H1 (cell line): ENCODE results near the gene GRID1. TPM values are rescaled to one million over a fixed set of nuclear protein-coding genes. Genes with fewer than 3 reads are reported as not detected.

ENCODE experiments used
- CTCF ChIA-PET: fragments of 300-600 bp; sonication (Branson Sonifier 250); formaldehyde crosslinking; loops from one replicate; lab custom pipeline; 2021; ENCODE audit not compliant: partially characterized antibody; lab: Charles Lee
- POLR2A ChIA-PET: fragments of 300-600 bp; sonication (Branson Sonifier 250); formaldehyde crosslinking; loops from one replicate; lab custom pipeline; 2021; ENCODE audit warnings: inconsistent platforms; ENCODE audit not compliant: partially characterized antibody; lab: Charles Lee
- DNase-seq, 2 experiments: peaks; one replicate each; pipeline versions ENCODE4 v3.0.0 to v3.0.0-alpha.2; 2010 to 2022; ENCODE audit warnings: low spot score in 2 of 2, low read depth in 1 of 2, mixed read lengths in 1 of 2
- FAIRE-seq: peaks from 2 replicates; lab custom pipeline; 2011; peaks lifted over from hg19 to GRCh38; lab: Jason Lieb, UNC
- H2AFZ ChIP-seq: 2 replicates; pipeline ENCODE4 v1.8.1; 2012; ENCODE audit warnings: low read length, inconsistent platforms
- H2AK5ac ChIP-seq: 2 replicates; pipeline ENCODE4 v1.6.1; 2013; ENCODE audit warnings: low read depth, low read length
- H2BK120ac ChIP-seq: replicated peaks from 2 replicates; pipeline ENCODE3; 2013; ENCODE audit warnings: low read depth, low read length, inconsistent platforms
- H2BK12ac ChIP-seq: 2 replicates; pipeline ENCODE4 v1.6.1; 2013; ENCODE audit warnings: low read depth, low read length
- H2BK15ac ChIP-seq: 2 replicates; pipeline ENCODE4 v1.6.1; 2013; ENCODE audit warnings: low read length
- H2BK20ac ChIP-seq: 2 replicates; pipeline ENCODE4 v1.6.1; 2013; ENCODE audit warnings: low read length
- H2BK5ac ChIP-seq: 2 replicates; pipeline ENCODE4 v1.6.1; 2013; ENCODE audit warnings: low read depth, low read length
- H3K14ac ChIP-seq: 2 replicates; pipeline ENCODE4 v1.6.1; 2013; ENCODE audit warnings: inconsistent platforms; ENCODE audit not compliant: insufficient read length
- H3K18ac ChIP-seq: 2 replicates; pipeline ENCODE4 v1.6.1; 2013; ENCODE audit warnings: low read length; ENCODE audit errors: extremely low read depth
- H3K23ac ChIP-seq: 2 replicates; pipeline ENCODE4 v1.6.1; 2013; ENCODE audit warnings: inconsistent platforms; ENCODE audit not compliant: insufficient read length
- H3K23me2 ChIP-seq: 2 replicates; pipeline ENCODE4 v1.6.1; 2013; ENCODE audit warnings: low read depth, low read length
- H3K27ac ChIP-seq: 2 replicates; pipeline ENCODE4 v1.6.1; 2011; ENCODE audit warnings: low read depth, low read length, inconsistent platforms
- H3K27me3 ChIP-seq, 4 experiments: replicated peaks in 1 of 4; 1 replicate in 1 of 4; 2 replicates in 3 of 4; pipeline versions ENCODE4 v1.6.1 to v1.8.1; 2011 to 2013; ENCODE audit warnings: low read length in 3 of 4, mild to moderate bottlenecking in 3 of 4, inconsistent platforms in 2 of 4, mixed read lengths in 2 of 4, moderate library complexity in 1 of 4; ENCODE audit not compliant: control insufficient read depth in 3 of 4, insufficient read depth in 3 of 4; ENCODE audit errors: extremely low read depth in 1 of 4
- H3K36me3 ChIP-seq, 4 experiments: 2 replicates each; pipeline versions ENCODE4 v1.6.1 to v1.8.1; 2011 to 2013; ENCODE audit warnings: mild to moderate bottlenecking in 4 of 4, low read length in 3 of 4, moderate library complexity in 2 of 4, control low read depth in 1 of 4, inconsistent platforms in 1 of 4; ENCODE audit not compliant: insufficient read depth in 4 of 4, control insufficient read depth in 2 of 4
- H3K4ac ChIP-seq: replicated peaks from 2 replicates; pipeline ENCODE3; 2013; ENCODE audit warnings: low read length, low read depth, mixed read lengths, inconsistent platforms; ENCODE audit not compliant: insufficient read length
- H3K4me1 ChIP-seq, 4 experiments: replicated peaks in 1 of 4; 1 replicate in 1 of 4; 2 replicates in 3 of 4; pipeline versions ENCODE4 v1.6.1 to v1.8.1; 2011 to 2013; ENCODE audit warnings: low read length in 3 of 4, inconsistent platforms in 2 of 4, mixed read lengths in 1 of 4; ENCODE audit not compliant: insufficient read depth in 4 of 4, control insufficient read depth in 3 of 4
- H3K4me2 ChIP-seq, 2 experiments: 2 replicates each; pipeline versions ENCODE4 v1.6.1 to v1.8.1; 2011 to 2013; ENCODE audit warnings: low read depth in 2 of 2, low read length in 2 of 2, control low read depth in 1 of 2, inconsistent platforms in 1 of 2, mild to moderate bottlenecking in 1 of 2; ENCODE audit not compliant: insufficient read depth in 1 of 2
- H3K4me3 ChIP-seq, 4 experiments: fragments of 200-600, 300-600 bp in 1 of 4; sonication (generic), shearing (Covaris generic), sonication (Bioruptor Twin) in 1 of 4; 2 replicates each; pipeline versions ENCODE4 v1.5.1 to v1.8.1; 2011 to 2016; ENCODE audit warnings: low read length in 4 of 4, low read depth in 3 of 4, control low read depth in 2 of 4, inconsistent platforms in 2 of 4, mild to moderate bottlenecking in 2 of 4, mixed read lengths in 1 of 4, moderate library complexity in 1 of 4; ENCODE audit not compliant: insufficient read depth in 2 of 4; ENCODE audit errors: extremely low read depth in 1 of 4
- H3K56ac ChIP-seq: replicated peaks from 2 replicates; pipeline ENCODE3; 2013; ENCODE audit warnings: low read depth, mild to moderate bottlenecking, mixed read lengths, low read length, inconsistent platforms; ENCODE audit not compliant: insufficient read length
- H3K79me1 ChIP-seq: 2 replicates; pipeline ENCODE4 v1.6.1; 2013; ENCODE audit warnings: low read depth, low read length, control low read depth
- H3K79me2 ChIP-seq, 2 experiments: 2 replicates each; pipeline versions ENCODE4 v1.6.1 to v1.8.1; 2012 to 2013; ENCODE audit warnings: low read length in 2 of 2, mild to moderate bottlenecking in 2 of 2, inconsistent platforms in 1 of 2; ENCODE audit not compliant: insufficient read depth in 2 of 2, control insufficient read depth in 1 of 2
- H3K9ac ChIP-seq, 4 experiments: replicated peaks in 1 of 4; 1 replicate in 1 of 4; 2 replicates in 3 of 4; pipeline versions ENCODE4 v1.6.1 to v1.8.1; 2011 to 2013; ENCODE audit warnings: low read depth in 3 of 4, low read length in 3 of 4, control low read depth in 2 of 4, mild to moderate bottlenecking in 2 of 4, moderate library complexity in 2 of 4, inconsistent platforms in 1 of 4; ENCODE audit errors: extremely low read depth in 1 of 4
- H3K9me3 ChIP-seq, 2 experiments: 2 replicates each; pipeline versions ENCODE4 v1.6.1 to v1.8.1; 2012 to 2013; ENCODE audit warnings: mild to moderate bottlenecking in 2 of 2, moderate library complexity in 2 of 2, control low read depth in 1 of 2, inconsistent platforms in 1 of 2, low read depth in 1 of 2, low read length in 1 of 2, mixed read lengths in 1 of 2; ENCODE audit not compliant: insufficient read depth in 2 of 2
- H4K20me1 ChIP-seq, 2 experiments: replicated peaks in 1 of 2; 2 replicates each; pipeline versions ENCODE3 to v1.8.1; 2011 to 2013; ENCODE audit warnings: inconsistent platforms in 2 of 2, low read length in 2 of 2, mild to moderate bottlenecking in 1 of 2; ENCODE audit not compliant: insufficient read depth in 2 of 2, control insufficient read depth in 1 of 2
- H4K5ac ChIP-seq: 2 replicates; pipeline ENCODE4 v1.6.1; 2013; ENCODE audit warnings: low read length, low read depth, mixed read lengths, inconsistent platforms; ENCODE audit not compliant: insufficient read length
- H4K8ac ChIP-seq: 2 replicates; pipeline ENCODE4 v1.8.0; 2013; ENCODE audit warnings: mild to moderate bottlenecking, moderate library complexity, low read length, inconsistent platforms; ENCODE audit not compliant: insufficient read depth; ENCODE audit errors: extremely low read depth
- H4K91ac ChIP-seq: replicated peaks from 2 replicates; pipeline ENCODE3; 2013; ENCODE audit warnings: low read length, mixed read lengths, inconsistent platforms; ENCODE audit not compliant: insufficient read length
- BCL11A ChIP-seq, 2 experiments: IDR thresholded peaks; one replicate each; pipeline ENCODE4 v1.6.1; 2011; ENCODE audit warnings: low read depth in 2 of 2, low read length in 2 of 2, mild to moderate bottlenecking in 2 of 2
- CHD1 ChIP-seq: IDR thresholded peaks from 2 replicates; pipeline ENCODE4 v1.6.1; 2012; ENCODE audit warnings: low read depth, low read length, improper control_type of control experiment
- CREB1 ChIP-seq: IDR thresholded peaks from 2 replicates; pipeline ENCODE4 v1.6.1; 2012; ENCODE audit warnings: inconsistent platforms
- JUND ChIP-seq: IDR thresholded peaks from 2 replicates; pipeline ENCODE4 v1.6.1; 2011; ENCODE audit warnings: mild to moderate bottlenecking, improper control_type of control experiment, low read length
- POLR2AphosphoS5 ChIP-seq: IDR thresholded peaks from 2 replicates; pipeline ENCODE4 v1.6.1; 2011; ENCODE audit warnings: low read depth, low read length
- SIX5 ChIP-seq: IDR thresholded peaks from 2 replicates; pipeline ENCODE4 v1.6.1; 2011; ENCODE audit warnings: mild to moderate bottlenecking, low read depth, low read length
- SUZ12 ChIP-seq: fragments of 200-600 bp; sonication (generic); IDR thresholded peaks from 2 replicates; pipeline ENCODE4 v1.6.1; 2012; ENCODE audit warnings: mild to moderate bottlenecking, inconsistent platforms, low read length, moderate library complexity, mixed read lengths
- TAF1 ChIP-seq: IDR thresholded peaks from 2 replicates; pipeline ENCODE4 v1.6.1; 2011; ENCODE audit warnings: mild to moderate bottlenecking, low read depth, low read length
- WGBS, 2 experiments: shearing (Covaris generic) in 1 of 2; methylation state at CpG; one replicate each; pipeline versions ENCODE4 v1.1.6 to v1.1.7; 2013 to 2015; ENCODE audit warnings: low lambda C conversion rate in 2 of 2, mixed read lengths in 2 of 2, inconsistent platforms in 1 of 2, low coverage in 1 of 2, missing lambda C conversion rate in 1 of 2; ENCODE audit not compliant: insufficient replicate concordance in 2 of 2, insufficient coverage in 1 of 2, insufficient read length in 1 of 2; ENCODE audit errors: extremely low coverage in 1 of 2, missing lambda C conversion rate in 1 of 2; 5-methylcytosine and 5-hydroxymethylcytosine counted together
- polyA plus RNA-seq, 7 experiments: library from polyadenylated mRNA; depleted of rRNA in 3 of 7; stranded (reverse) in 5 of 7; unstranded in 2 of 7; fragments of >200 nt in 5 of 7; fragments of 200-250 nt in 2 of 7; gene quantifications; 1 replicate in 5 of 7; 2 replicates in 1 of 7; 4 replicates in 1 of 7; pipeline versions ENCODE4 v1.2.1 to v1.2.3, GENCODE V29; 2011 to 2013; ENCODE audit warnings: missing spikeins in 2 of 7, mixed read lengths in 2 of 7
- total RNA-seq: library from RNA; stranded (reverse); fragmentation: NEBNext Ultra II Directional; extraction: Animal tissue kit (Norgen Biotek cat#: 25700); gene quantifications from 2 replicates; pipeline ENCODE4 v1.2.1, GENCODE V29; 2021
- TF ChIP-seq, protein P1 (sequence below): IDR thresholded peaks from 2 replicates; pipeline ENCODE4 v1.6.1; 2012; ENCODE audit warnings: low read length, inconsistent platforms
- TF ChIP-seq, protein P2 (sequence below): IDR thresholded peaks from 2 replicates; pipeline ENCODE4 v1.6.1; 2012; ENCODE audit warnings: inconsistent platforms

GRID1 gene
- total and polyA plus RNA-seq, 2 of the 8 experiments (the other 6 are each of a cell fraction or from before 2014, with no cell fraction given), result 0.22 to 0.30 TPM

DNA sequence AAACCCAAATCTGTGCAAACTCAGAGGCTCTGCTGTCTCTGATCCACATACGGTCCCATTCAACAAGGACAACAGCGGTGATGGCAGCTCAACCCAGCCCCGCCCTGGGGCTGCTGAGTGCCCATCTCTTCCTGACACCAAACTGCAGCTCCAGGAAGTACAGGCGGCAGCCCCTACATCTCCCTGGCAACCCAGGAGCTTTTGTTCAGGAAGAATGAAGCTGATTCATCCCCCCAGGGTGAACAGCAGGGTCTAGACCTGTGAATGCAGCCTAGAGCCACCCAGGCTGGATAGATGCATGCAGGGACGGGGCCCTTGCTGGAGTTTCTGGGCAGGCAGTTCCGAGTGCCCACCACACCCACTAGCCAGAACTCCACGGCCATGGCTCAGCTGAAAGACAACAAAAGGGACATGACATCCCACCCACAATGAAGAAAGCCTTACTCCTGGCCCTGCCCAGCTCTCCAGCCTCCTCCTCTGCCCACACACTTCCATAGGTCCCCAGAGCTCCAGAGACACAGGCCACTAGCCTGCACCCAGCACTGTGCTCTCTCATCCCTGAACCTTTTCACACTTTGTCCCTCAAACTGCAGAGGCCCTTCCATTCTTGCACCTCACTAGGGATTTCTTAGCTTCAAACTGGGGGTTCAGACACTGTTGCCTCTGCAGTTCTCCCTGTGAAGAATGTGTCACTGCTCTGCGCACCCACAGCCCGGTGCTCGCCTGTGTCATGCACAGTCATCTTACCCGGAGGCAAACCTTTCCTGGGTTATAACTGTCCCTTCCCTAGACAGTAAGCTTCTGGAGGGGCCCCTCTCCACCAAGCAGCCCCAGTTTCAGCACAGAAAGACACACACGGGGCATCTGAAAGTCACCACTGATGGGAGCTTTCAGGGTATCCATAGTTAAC is 99.1 kb downstream of the GRID1 start:
- H4K20me1 ChIP-seq, result no peaks in the 10 kb centered on the region
- no peak overlapping the region for H4K5ac ChIP-seq
- DNase-seq (peak in 1 of 2 experiments; percentile 45), FAIRE-seq (no peak)
- H3K18ac ChIP-seq, result no peak overlapping the region
- POLR2A ChIA-PET, result interaction anchor here (1.0 kb wide), 1 partner anchor 14 kb away, joined by 3 read pairs; no protein-coding TSS in a partner anchor
- H3K79me2 ChIP-seq, result no peaks in the 10 kb centered on the region
- no peak overlapping the region for H3K14ac ChIP-seq
- H2BK120ac ChIP-seq, result no peak overlapping the region
- H2AFZ ChIP-seq, result no peak overlapping the region
- H3K79me1 ChIP-seq, result no peaks in the 10 kb centered on the region; the same call in 1 of the 2 replicates
- TF ChIP-seq SIX5 (no peak), JUND (no peak), CHD1 (no peak), CREB1 (no peak), TAF1 (no peak), POLR2AphosphoS5 (no peak), SUZ12 (no peak), BCL11A (IDR thresholded peaks at IDR 0.05; ENCODE audit: low read depth in 2 of 2, low read length in 2 of 2) (no peak)
- TF ChIP-seq, protein P1, sequence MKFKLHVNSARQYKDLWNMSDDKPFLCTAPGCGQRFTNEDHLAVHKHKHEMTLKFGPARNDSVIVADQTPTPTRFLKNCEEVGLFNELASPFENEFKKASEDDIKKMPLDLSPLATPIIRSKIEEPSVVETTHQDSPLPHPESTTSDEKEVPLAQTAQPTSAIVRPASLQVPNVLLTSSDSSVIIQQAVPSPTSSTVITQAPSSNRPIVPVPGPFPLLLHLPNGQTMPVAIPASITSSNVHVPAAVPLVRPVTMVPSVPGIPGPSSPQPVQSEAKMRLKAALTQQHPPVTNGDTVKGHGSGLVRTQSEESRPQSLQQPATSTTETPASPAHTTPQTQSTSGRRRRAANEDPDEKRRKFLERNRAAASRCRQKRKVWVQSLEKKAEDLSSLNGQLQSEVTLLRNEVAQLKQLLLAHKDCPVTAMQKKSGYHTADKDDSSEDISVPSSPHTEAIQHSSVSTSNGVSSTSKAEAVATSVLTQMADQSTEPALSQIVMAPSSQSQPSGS, result no peak
- TF ChIP-seq, protein P2, sequence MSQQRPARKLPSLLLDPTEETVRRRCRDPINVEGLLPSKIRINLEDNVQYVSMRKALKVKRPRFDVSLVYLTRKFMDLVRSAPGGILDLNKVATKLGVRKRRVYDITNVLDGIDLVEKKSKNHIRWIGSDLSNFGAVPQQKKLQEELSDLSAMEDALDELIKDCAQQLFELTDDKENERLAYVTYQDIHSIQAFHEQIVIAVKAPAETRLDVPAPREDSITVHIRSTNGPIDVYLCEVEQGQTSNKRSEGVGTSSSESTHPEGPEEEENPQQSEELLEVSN, result no peak
- H3K27me3 ChIP-seq, result peaks cover 0 to 10% (median 4%) of the 10 kb centered on the region in 4 experiments; a peak in 5 of 7 replicates
- no peak overlapping the region for H3K27ac ChIP-seq
- CTCF ChIA-PET, result interaction anchor here (0.7 to 15.7 kb wide), 16 partner anchors 9 to 317 kb away, joined by 3 to 137 read pairs (median 3); no protein-coding TSS in a partner anchor
- H2BK12ac ChIP-seq, result no peak overlapping the region
- no peak overlapping the region for H2BK5ac ChIP-seq
- H2BK20ac ChIP-seq, result 0 out of 2 replicates have a peak overlapping the region, but pooled peaks have one; percentile 48
- H4K8ac ChIP-seq, result no peak overlapping the region
- WGBS, 2 experiments, result 89% methylated on average over 12 of the region's 12 CpGs; no CpG with 5 or more reads in 1 of the 2 experiments
- H3K23me2 ChIP-seq, result no peaks in the 10 kb centered on the region; the same call in 1 of the 2 replicates
- H3K9me3 ChIP-seq, result peaks cover 0 to 4% of the 10 kb centered on the region in 2 experiments; a peak in 1 of 4 replicates
- H4K91ac ChIP-seq, result no peak overlapping the region
- H3K9ac ChIP-seq, result no peak overlapping the region
- H3K4ac ChIP-seq, result no peak overlapping the region
- H3K56ac ChIP-seq, result no peak overlapping the region
- no peak overlapping the region for H2BK15ac ChIP-seq
- no peaks in the 10 kb centered on the region for H3K36me3 ChIP-seq
- H3K4me3 ChIP-seq, result no peak overlapping the region
- no peak overlapping the region for H2AK5ac ChIP-seq
- peaks cover 0 to 9% (median 2%) of the 10 kb centered on the region in 4 experiments; a peak in 6 of 7 replicates for H3K4me1 ChIP-seq
- no peak overlapping the region for H3K4me2 ChIP-seq
- no peak overlapping the region for H3K23ac ChIP-seq
